NCI-H446 (cell line): ENCODE results near the gene TNPO2.
"Not testable (repeated sequence)": the region's sequence is repeated elsewhere in the genome, so short reads cannot be mapped to it uniquely, and the experiment has no call there.

Source experiments
- DNase-seq, 2 experiments: peaks; one replicate each; lab custom pipeline; 2025; lab: John Stamatoyannopoulos, UW

Gene TNPO2

DNA sequence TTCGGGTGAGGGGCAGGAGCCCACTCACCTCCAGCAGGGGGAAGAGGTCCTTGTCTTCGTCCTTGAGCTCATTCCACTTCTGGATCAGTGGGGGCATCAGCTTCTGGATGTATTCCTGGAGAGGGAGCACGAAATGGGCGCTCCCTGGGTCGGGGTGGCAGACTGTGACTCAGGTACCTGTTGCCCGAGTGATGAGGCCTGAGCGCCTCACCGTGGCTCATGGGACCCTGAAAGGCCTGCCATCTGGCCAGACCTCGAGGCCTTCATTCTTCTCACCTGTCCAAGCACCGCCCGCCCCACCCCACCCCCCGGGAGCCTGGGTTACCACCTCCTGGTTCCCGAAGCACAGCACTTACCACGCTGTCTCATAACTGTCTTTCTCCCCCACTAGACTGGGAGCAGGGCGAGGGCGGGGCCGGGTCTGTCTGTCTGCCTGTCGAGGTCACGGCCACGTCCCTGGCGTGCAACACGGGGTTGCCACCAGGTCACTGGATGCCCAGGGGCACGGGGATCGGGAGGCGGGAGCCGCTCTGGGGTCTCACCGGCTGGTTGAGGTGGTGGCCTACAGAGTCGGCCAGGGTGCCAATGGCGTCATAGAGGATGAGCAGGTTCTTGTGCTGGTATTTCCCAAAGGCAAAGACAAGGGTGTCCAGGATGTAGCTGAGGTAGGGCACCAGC lies 17.9 kb downstream of the TNPO2 start:
- no peak for DNase-seq

DNA sequence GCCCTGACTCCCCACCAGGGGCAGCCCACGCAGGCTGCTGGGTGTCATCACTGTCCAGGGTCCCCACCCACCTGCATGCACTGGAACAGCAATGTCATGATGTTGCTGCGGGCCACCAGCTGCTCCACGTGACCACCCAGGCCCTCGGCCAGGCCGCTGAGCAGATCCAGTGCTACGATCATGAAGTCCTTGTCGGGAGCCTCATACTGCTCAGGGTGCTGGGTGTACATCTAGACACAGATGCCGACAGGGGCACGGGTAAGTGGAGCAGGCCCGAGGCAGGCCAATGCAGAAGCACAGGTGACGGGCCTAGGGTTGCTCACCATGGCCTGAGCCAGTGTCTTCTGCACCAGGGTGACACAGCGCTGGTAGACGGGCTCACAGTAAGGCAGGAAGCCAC lies 18.6 kb downstream of the TNPO2 start:
- no peak for DNase-seq

DNA sequence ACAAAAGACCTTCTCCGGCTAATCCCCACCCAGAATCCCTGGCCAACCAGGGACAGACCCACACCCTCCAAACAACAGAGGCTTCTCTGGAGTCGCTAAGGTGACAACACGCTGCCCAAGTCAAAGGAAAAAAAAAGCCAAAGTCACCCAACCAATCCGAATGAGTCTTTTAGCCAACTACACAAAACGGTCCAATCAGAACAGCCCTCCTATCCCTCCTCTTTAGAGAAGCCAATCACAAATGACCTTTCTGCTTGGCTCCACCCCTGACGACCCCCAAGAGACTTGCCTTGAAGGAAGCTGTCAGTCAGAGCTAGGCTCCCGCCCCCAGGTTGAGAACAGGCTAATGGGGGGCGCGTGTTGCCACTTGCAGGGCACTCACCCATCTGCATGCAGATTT lies 20.7 kb downstream of the TNPO2 start:
- peak; percentile 47 to 52 for DNase-seq

DNA sequence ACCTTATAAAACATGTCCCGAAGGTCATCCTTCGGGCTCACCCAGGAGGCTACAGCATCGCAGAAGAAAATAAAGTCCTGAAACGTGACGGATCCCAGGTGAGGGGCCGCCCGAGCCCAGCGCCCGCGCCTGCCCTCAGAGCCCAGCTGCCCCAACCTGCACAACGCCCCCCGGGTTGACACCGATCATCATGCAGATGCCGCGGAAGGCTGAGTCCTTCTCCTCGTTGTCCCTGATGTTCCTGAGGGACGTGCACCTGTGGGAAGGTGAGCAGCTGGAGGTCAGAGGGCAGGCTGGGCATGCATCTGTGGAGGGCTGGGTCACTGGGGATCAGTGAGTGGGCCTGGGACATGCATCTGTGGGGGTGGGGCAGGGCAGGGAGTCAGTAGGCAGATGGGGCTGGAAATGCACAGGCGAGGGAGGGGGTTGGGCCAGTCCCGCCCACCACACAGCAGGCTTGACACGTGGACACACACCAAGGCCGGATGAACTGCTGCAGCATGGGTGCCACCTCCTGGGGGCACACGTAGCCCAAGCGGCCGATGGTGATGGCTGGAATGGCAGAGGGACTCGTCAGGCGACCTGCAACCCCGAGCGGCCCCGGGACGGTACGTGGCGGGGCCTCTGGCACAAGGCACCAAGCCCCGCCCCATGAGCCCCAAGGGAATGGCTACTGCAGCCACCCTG lies 22.0 kb downstream of the TNPO2 start:
- DNase-seq, result no peak

DNA sequence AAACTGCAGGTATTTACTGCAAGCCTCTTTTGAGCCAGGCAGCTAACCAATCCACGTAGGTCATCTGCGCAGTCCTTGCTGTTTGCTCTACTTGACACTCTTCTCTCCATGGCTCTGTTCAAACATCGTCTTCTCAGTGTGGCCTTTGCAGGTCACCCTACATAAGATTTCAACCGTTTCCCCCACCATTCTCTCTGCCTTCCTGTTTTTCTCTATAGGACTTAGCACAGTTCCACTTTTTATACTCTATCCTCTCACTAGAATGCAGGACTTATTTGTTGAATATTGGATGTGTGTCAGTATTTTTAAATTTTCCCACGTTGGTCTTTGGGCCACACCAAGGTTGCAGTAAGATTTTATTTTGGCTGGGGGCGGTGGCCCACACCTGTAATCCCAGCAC lies 25.6 kb downstream of the TNPO2 start:
- DNase-seq, result no peak

DNA sequence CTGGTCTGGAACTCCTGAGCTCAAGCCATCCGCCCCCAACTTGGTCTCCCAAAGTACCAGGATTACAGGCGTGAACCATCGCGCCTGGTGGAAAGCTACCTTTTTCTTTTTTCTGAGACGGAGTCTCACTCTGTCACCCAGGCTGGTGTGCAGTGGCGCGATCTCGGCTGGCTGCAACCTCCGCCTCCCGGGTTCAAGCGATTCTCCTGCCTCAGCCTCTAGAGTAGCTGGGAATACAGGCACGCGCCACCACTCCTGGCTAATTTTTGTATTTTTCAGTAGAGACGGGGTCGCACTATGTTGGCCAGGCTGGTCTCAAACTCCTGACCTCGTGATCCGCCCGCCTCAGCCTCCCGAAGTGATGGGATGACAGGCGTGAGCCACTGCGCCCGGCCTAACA lies 26.3 kb downstream of the TNPO2 start:
- DNase-seq, result not testable (repeated sequence)

DNA sequence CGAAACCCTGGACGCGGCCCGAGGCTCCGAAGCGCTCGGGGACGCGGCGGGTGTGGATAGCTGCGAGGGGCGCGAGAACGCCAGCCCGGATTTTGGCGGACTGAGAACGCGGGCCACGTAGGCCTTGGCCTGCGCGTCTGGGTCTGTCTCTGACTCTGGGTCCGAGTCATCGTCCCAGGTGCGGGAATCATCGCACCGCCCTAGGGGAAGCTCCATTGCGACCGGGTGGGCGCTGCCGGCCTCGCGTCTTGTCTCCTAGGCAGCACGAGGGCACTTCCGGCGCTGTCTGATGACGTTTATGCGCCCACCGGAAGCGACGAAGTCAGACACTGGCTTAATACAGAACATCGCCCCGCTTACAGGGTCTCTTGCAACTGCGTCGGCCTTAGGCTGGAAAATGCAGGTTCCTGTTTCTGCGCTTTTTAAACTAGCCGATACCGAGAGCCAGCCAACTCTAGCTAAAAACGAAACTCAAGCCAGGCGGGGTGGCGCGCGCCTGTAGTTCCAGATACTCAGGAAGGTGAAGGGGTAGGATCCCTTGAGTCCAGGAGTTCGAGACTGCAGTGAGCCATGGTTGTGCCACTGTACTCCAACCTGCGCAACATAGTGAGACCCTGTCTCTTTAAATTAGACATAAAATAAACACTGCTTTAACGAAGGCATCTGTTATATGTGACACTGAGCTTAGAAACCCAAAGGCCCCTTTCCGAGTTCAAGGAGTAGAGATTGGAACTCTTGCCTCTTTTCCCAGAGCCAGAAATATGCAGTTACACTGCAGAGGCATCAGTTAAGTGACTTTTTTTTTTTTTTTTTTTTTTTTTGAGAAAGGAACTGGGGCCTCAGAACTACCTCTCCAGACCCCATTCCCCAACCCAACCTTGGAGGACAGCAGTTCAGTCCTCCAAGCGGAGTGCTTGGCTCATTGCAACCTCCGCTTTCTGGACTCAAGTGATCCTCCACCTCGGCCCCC lies 27.1 kb downstream of the TNPO2 start, which contains the start of gene FBXW9:
FBXW9 (minus strand) TSS at position 266 of the 970 bp plus-strand sequence; CDS start at position 216, 50 bp downstream.
- peak; percentile 92 to 97 for DNase-seq

DNA sequence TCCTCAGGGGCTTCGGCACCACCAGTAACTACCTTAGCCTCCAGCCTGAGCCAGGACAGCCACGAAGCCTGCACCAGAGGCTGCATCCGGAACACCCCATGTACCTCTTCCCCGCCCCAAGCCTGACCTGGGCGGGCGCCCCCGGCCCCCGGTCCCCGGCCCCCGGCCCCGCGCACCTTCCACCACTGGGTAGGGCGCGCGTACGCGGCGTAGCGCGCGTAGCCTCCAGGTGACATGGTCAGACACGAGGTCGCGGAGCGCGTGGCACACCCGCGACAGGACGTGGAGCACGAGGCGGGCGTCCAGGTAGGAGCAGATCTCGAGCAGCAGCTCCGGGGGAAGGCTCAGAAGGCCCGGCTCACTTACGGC lies 27.8 kb downstream of the TNPO2 start:
- DNase-seq, result no peak

DNA sequence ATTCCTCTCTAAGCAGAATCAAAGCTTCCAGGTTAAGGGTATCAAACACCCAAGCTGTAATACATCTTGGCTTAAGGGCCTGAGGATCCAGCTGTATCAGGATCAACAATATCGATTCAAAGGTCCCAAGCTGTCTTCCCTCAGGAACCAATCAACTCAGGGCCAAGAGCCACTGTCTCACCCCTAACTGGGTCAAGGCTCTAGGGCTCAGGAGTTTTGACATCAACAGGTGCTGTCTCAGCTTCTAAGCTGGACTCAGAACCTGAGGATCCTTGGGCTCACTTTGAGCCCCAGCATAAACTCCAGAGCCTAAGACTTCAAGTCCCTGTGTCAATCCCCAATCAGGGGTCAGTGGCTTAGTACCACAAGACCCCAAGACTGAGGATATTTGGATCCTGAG lies 28.2 kb downstream of the TNPO2 start:
- DNase-seq, result no peak

DNA sequence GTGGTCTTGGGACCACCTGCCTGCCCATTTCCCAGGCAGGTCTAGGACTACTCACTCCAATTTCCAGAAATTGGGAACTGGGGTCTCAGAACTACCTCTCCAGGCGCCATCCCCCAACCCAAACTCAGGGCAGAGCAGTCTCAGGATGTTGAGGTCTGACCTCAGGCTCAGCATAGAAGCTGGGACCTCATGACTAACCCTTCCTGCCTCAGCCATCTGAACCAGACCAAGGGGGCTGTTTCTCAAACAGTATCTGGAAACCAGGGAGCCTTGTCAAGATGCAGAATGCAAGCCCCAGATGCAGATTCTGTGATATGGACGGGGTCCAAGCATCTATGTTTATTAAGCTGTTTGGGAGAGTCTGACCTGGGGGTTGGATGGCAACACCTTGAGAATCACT lies 28.6 kb downstream of the TNPO2 start:
- DNase-seq, result no peak

DNA sequence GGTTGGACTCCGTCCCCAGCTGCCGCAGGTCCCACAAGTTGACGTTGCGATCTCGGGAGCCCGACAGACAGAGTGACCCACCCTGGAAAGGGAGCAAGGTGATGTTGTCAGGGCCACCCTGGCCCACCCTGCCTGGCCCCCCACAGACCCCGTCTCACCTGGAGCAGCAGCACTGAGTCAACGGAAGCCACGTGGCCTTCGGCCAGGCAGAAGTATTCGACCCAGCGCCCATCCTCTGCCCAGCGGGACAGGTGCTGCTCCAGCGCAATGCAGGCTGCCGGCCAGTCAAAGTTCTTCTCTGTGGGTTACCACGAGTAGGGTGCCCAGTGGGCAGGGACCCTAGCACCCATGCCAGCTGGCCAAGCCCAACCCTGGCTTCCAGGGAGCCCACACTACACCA lies 29.1 kb downstream of the TNPO2 start:
- DNase-seq, result no peak

DNA sequence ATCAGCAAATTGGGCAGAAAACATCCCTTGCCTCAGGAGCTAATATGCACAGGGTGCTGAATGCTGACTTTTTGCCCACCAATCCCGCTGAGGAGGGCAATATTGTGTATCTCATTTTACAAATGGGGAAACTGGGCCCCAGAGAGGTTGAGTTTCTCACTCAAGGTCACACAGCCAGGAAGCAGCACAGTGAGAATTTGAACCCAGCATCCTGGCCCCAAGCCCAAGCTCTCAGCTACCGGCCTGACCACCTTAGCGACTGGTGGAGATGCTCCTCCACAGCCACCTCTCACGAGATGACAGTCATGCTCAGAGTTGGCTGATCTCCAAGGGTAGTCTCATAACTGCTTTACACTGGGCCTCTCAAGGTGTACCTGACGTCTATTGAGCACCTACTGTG lies 30.8 kb downstream of the TNPO2 start:
- no peak for DNase-seq

DNA sequence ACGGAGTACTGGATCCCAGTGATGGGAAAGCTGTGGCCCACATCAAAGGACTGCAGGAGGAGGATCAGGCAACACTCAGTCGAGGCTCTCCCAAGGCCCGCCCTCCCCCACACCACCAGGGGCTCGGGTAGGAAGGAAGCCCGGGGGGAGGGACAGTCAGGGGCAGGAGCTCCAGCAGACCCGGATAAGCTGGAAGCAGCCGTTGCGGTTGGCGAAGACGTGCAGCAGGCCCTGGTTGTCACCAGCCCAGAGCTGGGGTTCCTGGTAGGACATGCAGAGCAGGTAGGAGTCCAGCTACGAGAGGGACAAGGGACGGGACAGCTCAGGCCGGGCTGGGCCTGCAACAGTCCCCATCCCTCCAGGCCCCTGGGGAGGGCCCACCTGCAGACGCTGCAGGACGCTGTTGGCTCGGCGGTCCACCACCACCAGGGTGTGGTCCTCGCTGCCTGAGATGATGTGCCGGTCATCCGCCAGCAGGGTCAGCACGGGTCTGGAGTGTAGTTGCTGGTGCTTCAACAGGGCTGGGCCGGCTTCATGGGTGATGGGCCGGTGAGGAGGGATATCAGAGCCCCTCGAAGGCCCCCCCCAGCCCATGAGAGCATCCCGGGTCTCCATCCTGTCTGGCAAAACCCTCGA lies 34.0 kb downstream of the TNPO2 start:
- no peak for DNase-seq

DNA sequence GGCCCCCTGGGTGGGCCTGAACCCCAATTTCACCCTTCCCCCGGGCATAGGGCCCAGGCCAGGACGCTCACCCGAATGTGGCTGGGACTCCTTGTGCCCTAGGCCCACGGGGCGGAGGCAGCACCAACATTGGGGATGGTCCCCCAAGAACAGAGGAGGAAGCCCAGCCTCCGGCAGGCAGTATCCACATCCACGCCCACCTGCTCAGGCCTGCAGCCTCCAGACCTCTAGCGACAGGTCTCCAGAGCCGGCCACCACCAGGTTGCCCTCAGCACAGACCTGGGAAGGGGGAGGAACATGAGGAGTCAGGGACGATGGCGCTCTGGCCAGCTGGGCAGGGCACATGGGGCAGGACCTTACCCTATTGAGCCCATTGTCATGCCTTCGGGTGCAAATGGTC lies 34.7 kb downstream of the TNPO2 start:
- no peak for DNase-seq

DNA sequence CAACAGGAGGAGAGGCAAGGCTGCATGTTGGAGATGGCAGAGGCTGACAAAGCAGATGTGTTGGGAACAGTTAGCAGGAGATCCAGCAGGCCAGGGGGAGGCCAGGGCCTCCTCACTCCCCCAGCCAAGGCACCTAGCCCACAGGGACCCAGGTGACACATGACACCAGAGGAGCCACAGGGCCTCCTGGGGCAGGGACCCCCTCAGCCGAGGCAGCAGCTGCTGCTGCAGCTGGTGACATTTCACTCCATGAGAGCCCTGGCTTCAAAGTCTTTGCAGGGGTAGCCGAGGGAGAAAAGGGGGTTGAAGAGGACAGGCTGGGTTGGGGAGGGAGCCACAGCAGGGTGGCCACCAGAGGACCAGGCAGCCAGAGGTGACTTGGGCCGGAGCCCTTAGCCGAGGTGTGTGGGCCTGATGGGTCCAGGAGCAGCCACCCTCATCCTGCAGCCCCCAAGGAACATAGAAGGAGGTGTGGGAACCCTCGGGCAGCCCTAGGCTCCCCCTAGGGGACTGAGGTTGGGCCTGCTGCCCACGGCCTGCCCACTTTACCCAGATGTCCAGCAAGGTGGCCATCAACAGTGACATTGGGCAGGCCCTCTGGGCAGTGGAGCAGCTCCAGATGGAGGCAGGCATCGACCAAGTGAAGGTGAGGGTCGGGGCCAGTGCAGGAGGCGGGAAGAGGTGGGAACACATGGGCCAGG lies 36.1 kb downstream of the TNPO2 start, which contains the start of gene GNG14:
GNG14 (plus strand) TSS at position 503 of the 701 bp plus-strand sequence; CDS start at position 554, 51 bp downstream.
- no peak for DNase-seq

DNA sequence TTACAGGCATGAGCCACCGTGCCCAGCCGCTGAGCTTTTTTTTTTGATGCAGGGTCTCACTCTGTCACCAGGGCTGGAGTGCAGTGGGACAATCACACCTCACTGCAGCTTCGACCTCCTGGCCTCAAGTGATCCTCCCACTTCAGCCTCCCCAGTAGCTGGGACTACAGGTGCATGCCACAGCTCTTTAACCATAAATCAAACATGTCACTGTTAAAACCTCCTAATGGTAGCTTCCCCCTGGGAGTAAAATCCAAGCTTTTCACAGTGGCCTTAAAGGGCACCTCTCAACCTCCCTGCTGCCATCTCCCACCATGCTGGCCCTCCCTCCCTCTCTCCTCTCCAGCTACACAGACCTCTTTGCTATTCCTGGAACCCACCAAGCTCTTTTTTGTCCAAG lies 37.9 kb downstream of the TNPO2 start:
- no peak for DNase-seq

DNA sequence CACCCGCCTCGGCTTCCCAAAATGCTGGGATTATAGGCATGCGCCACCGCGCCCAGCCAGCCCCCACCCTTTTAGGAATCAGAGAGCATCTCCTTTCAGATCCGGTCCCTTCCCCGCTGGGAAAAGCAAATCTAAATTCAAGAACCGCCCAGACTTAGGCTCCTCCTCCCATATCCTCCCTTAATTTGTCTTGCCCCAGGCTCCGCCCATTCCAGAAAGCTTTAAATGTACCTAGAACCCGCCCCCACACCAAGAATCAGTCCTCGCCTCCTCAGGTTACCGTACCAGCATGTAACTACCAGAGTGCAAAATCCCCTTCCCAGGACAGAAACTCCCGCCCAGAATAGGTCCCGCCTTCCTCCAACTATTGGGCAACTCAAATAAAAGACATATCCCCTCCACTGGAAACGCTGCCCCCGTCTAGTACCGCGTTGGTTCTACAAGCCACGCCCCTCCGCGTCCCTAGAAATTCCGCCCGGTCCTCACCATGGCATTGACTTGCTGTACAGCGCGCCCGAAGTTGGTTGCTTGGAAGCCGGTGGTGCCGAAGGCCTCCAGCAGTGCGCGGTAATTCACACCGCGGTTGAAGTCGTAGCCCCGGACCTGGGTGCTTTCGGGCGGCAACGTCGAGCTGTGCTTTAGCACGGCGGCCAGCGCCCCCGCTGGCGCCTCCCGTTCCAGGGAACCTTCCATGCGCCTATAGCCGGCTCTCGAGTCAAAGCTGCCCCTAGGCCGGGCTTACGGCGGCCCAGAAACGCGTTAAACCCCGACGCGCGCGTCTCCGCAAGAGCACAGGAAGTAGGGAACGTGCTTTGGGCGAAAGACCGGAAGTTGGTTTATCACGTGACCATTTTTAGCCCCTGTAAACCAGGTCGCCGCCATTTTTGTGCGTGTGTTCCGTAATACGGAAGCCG lies 42.4 kb downstream of the TNPO2 start, which contains the start of gene DHPS:
DHPS (minus strand) TSS at position 807 of the 914 bp plus-strand sequence; CDS start at position 693, 114 bp downstream.
- peak; percentile 98 for DNase-seq

DNA sequence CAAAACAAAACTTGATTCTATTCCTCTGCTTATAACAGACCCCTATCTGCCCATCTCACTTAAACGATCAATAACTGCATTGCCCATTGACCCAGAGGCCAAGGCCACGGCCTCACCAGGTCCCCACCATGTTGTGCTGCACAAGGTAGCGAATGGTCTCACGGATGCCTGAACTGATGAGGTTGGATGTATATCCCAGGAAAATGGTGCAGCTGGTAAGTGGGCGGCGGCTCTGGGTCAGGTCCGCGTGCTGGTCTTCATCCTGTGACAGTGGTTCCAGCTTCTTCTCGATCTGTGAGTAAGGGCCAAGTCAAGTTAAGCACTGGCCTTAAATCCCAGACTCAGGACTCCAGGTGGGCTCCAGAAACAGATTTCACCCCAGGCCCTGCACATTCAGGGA lies 43.7 kb downstream of the TNPO2 start:
- no peak for DNase-seq

DNA sequence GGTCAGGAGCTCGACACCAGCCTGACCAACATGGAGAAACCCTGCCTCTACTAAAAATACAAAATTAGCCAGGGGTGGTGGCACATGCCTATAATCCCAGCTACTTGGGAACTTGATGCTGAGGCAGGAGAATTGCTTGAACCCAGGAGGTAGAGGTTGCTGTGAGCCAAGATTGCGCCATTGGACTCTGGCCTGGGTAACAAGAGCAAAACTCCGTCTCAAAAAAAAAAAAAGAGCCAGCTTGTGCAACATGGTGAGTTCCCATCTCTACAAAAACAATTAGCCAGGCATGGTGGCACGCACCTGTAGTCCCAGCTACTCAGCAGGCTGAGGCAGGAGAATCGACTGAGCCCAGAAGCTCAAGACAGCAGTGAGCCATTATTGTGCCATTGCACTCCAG lies 45.7 kb downstream of the TNPO2 start:
- not testable (repeated sequence) for DNase-seq

DNA sequence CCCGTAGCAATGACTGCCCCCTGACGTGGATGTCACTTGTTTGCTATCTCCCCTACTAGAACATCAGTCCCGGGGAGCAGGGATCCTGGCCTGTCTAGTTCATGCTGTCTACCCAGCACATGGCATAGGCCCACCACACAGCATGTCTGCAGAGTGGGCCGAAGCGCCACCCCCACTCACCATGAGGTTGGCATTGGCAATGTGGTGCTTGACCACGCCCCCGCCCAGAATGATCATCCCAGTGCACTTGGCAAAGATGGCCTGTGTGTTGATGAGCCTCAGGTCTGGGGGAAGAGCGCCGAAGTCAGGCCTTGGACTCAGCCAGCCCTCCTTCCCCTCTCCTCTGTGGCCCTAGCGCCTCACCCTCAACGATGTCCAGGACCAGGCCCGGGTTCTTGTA lies 46.8 kb downstream of the TNPO2 start:
- no peak for DNase-seq
